GM12801 (cell line): ENCODE data around the gene A2ML1.

Source experiments
- CTCF ChIP-seq: IDR thresholded peaks from one replicate; pipeline ENCODE4 v1.5.1; 2011; ENCODE audit warnings: control low read depth; ENCODE audit not compliant: insufficient read length; ENCODE audit errors: extremely low read depth

The A2ML1 gene

GRCh38 chr12:8867786-8868185, 45.4 kb downstream of the A2ML1 start:
- no peak for TF ChIP-seq CTCF

GRCh38 chr12:8870586-8870985, 48.2 kb downstream of the A2ML1 start:
- no peak for TF ChIP-seq CTCF

GRCh38 chr12:8871068-8871467, 48.6 kb downstream of the A2ML1 start:
- TF ChIP-seq CTCF = no peak

- no peak for TF ChIP-seq CTCF
Observed at GRCh38 chr12:8876887-8877286, 54.5 kb downstream of the A2ML1 start.

- no peak for TF ChIP-seq CTCF
Observed at GRCh38 chr12:8886502-8887284, 64.3 kb downstream of the A2ML1 start.

- TF ChIP-seq CTCF = no peak
Observed at GRCh38 chr12:8887285-8887715, 64.9 kb downstream of the A2ML1 start.

GRCh38 chr12:8890313-8891085, 68.1 kb downstream of the A2ML1 start:
- peak; percentile 26 for TF ChIP-seq CTCF
